SKM-1 (cell line): ENCODE data around the gene IL21R.
"Not testable (repeated sequence)": the region's sequence is repeated elsewhere in the genome, so short reads cannot be mapped to it uniquely, and the experiment has no call there.

Source experiments
- DNase-seq: peaks from one replicate; lab custom pipeline; 2025; ENCODE audit not compliant: unreplicated experiment; lab: John Stamatoyannopoulos, UW

Gene IL21R

GRCh38 chr16:27374804-27375425, 27.1 kb upstream of the IL21R start:
- peak; percentile 27 for DNase-seq

DNA sequence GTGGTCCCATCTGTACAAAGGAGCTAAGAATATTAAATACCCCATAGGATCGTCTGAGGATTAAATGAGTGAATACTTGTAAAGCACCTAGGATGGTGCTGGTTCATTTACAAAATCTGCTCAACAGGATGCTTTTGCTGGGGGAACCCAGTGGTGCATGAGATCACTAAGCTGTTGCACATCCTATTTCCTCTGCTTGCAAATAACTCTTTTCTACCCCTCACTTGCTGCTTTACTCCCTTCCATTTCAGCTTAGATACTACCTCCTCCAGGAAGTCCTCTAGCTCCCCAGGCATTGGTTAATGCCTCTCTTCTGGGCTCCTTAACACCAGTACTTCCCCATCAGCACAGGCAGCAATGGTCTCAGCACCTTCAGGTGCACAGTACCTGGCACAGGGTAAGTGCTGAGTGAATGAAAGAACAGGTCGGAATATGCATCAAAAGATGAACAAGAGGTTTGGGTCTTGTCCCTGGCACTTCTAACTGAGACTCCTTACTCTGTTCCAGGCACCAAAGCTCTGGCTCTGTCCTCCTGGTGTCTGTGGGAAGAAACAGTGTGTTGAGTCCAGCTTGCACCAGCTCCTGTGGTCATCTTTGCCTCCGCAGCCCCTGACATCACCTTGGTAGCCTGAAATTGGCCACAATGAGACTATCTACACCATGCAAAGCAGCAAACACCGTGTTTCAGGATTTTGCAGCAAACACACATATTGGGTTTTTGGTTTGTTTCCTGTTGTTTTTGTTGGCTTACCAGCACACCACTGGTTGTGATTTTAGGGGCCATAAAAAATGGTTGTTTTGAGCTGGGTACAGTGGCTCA, 24.1 kb upstream of the IL21R start:
- DNase-seq = peak; percentile 16

GRCh38 chr16:27378871-27379481, 23.0 kb upstream of the IL21R start:
- no peak for DNase-seq

DNA sequence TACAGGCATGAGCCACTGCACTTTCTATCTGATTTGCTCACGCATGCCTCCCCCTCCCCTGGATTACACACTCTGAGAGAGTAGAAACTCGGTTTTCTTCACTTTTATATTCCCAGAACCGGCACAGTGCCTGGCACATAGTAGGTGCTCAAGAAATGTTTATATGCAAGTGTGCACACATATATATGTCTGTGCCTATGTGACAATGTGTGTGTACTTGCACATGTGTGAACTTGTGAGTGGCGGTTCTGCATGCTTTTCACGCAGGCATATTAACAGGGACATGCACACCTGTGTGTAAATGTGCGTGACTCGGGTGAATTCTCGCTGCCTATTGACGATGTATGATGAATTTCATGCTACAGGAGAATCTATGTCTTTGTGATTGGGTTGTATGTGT, 22.1 kb upstream of the IL21R start:
- DNase-seq = no peak

DNA sequence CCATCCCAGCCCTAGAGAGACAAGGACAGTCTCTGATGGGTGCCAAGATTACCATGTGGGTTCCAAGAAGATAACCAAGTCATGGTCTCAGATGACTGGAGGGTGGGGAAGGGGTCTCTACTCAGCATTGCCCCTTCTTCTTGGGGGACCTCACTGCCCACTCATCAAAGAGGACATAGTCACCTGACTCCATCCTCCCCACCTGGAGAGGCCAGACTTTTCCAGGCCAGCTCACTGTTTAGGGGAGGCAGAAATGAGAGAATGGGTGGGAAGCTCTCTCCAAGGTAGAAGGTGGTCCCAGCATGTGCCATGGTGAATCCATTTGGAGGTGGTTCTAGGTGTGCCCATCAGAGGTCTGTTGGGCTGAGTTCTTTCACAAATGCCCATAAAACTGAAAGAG, 20.7 kb upstream of the IL21R start:
- DNase-seq = no peak

DNA sequence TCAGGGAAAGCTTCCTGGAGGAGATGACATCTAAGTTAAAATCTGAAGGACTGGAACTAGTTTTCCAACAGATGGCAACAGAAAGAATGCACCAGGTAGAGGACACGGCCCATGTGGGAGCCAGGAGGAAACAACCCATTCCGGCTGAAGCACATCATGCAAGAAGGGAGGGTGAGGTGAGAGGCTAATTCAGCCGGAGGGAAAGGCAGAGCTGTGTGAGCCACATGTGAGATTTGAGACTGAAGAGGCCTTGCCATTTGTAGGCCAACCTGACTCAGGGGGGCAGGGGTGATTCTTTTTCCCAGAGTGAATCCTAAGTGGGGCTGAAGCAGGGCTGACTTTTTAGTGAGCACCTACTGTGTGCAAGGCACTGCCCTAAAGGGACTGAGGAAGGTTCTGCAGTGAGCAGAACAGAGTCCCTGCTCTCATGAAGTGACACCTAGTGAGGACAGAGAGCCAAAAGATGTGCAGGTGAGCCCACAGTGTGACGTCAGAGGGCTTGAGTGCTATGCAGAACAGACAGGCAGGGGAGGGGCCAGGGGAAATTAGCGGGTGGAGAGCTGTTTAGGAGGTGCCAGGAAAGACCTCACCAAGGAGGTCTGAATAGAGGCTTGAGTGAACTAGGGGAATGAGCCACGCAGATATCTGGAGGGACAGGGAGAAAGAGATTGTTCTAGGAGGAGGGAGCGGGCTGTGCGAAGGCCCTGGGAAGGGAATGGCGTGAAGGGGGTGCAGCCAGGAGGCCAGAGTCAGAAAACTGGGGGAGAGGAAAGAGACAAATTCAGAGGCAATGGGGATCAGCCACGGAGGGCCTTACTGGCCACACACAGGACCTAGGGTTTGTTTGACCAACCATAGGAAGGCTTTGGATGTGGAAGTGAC, 19.8 kb upstream of the IL21R start:
- DNase-seq = no peak

DNA sequence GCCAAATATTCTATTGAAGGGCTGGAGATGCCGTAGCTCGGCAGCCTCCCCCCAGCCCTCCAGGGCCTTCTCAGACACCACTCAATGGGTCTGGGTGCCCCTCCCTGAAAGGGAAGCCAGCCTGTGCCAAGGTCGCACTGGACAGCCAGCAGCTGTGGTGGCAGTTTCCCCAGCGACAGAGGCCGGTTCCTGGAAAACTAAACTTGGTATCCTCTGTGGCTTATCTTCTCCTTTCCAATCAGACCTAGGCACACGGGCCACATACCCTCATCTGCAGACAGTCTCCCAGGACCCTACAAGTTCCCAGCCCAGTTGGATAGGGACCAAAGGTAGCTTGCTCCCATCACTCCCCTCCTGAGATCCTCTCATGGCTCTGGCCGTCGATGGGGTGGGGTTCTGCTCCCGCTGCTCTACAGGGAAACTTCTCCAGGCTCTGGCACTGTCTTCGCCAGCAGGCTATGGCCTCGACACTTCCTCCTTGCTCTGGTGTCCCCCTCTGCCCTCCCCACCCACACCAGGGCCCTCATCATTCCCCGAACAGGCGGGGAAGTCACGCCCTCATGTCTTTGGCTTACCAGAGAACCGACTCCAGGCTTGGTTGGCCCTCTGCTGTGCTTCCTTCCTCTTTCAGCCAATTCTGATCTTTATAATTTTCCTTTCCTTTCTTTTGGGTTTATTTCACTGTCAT, 18.3 kb upstream of the IL21R start:
- DNase-seq = peak; percentile 63

DNA sequence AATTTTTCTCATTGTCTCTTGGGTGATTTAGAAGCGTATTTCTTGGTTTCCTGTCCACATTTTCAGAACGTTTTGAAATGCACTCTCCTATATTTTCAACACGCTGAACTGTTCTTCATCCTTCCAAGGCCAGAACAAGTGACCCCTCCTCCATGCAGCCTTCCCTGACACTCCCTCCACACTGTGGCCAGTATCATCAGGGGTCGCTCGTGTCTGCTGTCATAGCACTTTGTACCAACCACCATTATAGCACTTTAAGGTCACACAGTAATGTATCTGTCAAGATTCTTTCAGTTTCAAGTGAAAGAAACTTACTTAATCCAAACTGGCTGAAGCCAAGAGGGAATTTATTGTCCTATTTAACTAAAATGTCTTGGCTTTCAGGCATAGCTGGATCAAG, 17.5 kb upstream of the IL21R start:
- no peak for DNase-seq

GRCh38 chr16:27385398-27385797, 16.6 kb upstream of the IL21R start:
- no peak for DNase-seq

GRCh38 chr16:27386674-27387073, 15.3 kb upstream of the IL21R start:
- DNase-seq = no peak

GRCh38 chr16:27387724-27388123, 14.2 kb upstream of the IL21R start:
- no peak for DNase-seq

DNA sequence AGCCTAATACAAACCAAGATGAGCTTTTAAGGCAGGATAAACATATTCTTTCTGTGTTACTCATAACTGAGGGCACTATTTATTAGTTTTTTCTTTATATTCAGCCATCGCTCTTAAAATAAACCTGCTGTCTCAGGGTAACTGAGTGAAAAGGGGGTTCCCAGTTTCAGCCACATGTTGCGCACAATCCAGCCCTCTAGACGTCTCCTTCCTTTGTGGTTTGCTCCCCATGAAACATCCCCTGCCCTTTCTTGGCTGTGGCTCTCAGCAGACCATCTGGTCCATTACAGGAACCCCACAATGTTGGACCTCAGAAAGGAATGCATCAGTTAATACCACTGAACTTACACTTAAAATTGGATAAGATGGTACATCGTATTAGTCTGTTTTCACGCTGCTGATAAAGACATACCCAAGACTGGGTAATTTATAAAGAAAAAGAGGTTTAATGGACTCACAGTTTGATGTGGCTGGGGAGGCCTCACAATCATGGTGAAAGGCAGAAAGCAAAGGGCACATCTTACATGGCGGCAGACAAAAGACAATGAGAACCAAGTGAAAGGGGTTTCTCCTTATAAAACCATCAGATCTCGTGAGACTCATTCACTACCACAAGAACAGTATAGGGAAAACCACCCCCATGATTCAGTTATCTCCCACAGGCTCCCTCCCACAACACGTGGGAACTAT, 12.6 kb upstream of the IL21R start:
- DNase-seq = no peak

DNA sequence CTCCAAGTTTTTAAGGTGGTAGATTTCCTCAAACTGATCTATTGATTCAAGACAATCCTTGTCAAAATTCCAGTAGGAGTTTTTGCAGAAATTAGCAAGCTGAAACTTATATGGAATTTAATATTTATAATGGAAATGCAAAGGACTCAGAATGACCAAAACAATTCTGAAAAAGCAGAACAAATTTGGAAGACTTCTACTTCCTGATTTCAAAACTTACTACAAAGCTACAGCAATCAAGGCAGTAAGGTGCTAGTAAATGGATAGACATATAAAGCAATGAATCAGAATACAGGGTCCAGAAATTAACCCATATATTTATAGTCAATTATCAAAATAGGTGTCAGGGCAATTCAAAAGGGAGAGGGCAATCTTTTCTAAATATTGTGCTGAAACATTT, 11.8 kb upstream of the IL21R start:
- DNase-seq = peak; percentile 62

- DNase-seq = no peak
These were observed 9.3 kb upstream of the IL21R start for GRCh38 chr16:27392671-27393070.

- no peak for DNase-seq
These were observed 7.5 kb upstream of the IL21R start for GRCh38 chr16:27394516-27394915.

GRCh38 chr16:27398341-27398893, 3.6 kb upstream of the IL21R start:
- DNase-seq = not testable (repeated sequence)

GRCh38 chr16:27398894-27399853, 2.8 kb upstream of the IL21R start:
- DNase-seq = peak; percentile 61

GRCh38 chr16:27399969-27400368, 2.0 kb upstream of the IL21R start:
- DNase-seq = no peak
